ENCODE data around the gene SWT1. TPM values are rescaled to one million over a fixed set of nuclear protein-coding genes. Genes with fewer than 3 reads are reported as not detected.

The SWT1 gene
- total and polyA plus RNA-seq, 2 of the 13 experiments (the other 11 are each of a cell fraction or from before 2014, with no cell fraction given), result 1.7 to 2.5 TPM

GRCh38 chr1:185316163-185317033, 159.4 kb downstream of the SWT1 start (continued):
- TF ChIP-seq, protein P1, sequence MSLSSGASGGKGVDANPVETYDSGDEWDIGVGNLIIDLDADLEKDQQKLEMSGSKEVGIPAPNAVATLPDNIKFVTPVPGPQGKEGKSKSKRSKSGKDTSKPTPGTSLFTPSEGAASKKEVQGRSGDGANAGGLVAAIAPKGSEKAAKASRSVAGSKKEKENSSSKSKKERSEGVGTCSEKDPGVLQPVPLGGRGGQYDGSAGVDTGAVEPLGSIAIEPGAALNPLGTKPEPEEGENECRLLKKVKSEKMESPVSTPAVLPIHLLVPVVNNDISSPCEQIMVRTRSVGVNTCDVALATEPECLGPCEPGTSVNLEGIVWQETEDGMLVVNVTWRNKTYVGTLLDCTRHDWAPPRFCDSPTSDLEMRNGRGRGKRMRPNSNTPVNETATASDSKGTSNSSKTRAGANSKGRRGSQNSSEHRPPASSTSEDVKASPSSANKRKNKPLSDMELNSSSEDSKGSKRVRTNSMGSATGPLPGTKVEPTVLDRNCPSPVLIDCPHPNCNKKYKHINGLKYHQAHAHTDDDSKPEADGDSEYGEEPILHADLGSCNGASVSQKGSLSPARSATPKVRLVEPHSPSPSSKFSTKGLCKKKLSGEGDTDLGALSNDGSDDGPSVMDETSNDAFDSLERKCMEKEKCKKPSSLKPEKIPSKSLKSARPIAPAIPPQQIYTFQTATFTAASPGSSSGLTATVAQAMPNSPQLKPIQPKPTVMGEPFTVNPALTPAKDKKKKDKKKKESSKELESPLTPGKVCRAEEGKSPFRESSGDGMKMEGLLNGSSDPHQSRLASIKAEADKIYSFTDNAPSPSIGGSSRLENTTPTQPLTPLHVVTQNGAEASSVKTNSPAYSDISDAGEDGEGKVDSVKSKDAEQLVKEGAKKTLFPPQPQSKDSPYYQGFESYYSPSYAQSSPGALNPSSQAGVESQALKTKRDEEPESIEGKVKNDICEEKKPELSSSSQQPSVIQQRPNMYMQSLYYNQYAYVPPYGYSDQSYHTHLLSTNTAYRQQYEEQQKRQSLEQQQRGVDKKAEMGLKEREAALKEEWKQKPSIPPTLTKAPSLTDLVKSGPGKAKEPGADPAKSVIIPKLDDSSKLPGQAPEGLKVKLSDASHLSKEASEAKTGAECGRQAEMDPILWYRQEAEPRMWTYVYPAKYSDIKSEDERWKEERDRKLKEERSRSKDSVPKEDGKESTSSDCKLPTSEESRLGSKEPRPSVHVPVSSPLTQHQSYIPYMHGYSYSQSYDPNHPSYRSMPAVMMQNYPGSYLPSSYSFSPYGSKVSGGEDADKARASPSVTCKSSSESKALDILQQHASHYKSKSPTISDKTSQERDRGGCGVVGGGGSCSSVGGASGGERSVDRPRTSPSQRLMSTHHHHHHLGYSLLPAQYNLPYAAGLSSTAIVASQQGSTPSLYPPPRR (CRISPR knock-in tag; IDR thresholded peaks at IDR 0.05; ENCODE audit: borderline replicate concordance), result peak; percentile 48; the same call in 1 of the 2 replicates
- TF ChIP-seq PRDM15 (CRISPR knock-in tag; IDR thresholded peaks at IDR 0.05) (no peak), ZNF574 (CRISPR knock-in tag; IDR thresholded peaks at IDR 0.05) (0 out of 2 replicates have a peak, but pooled peaks have one; percentile 27), SP140L (CRISPR knock-in tag; IDR thresholded peaks at IDR 0.05; ENCODE audit: borderline replicate concordance) (peak; percentile 60; the same call in 1 of the 2 replicates), SIN3A (IDR thresholded peaks at IDR 0.05; ENCODE audit: borderline replicate concordance, low read depth, low read length) (no peak), ZNF775 (CRISPR knock-in tag; IDR thresholded peaks at IDR 0.05; ENCODE audit: borderline replicate concordance) (no peak), PAX8 (CRISPR knock-in tag; IDR thresholded peaks at IDR 0.05; ENCODE audit: borderline replicate concordance) (peak; percentile 42; the same call in 1 of the 2 replicates), HOXD1 (CRISPR knock-in tag; IDR thresholded peaks at IDR 0.05) (no peak), ERF (CRISPR knock-in tag; IDR thresholded peaks at IDR 0.05) (0 out of 2 replicates have a peak, but pooled peaks have one; percentile 25), NCOA5 (CRISPR knock-in tag; IDR thresholded peaks at IDR 0.05) (no peak), POGZ (CRISPR knock-in tag; IDR thresholded peaks at IDR 0.05) (peak; percentile 10; the same call in 1 of the 2 replicates), MIXL1 (CRISPR knock-in tag; IDR thresholded peaks at IDR 0.05) (no peak), DR1 (CRISPR knock-in tag; IDR thresholded peaks at IDR 0.05) (0 out of 2 replicates have a peak, but pooled peaks have one; percentile 15), NONO (IDR thresholded peaks at IDR 0.05) (no peak), NONO (CRISPR knock-in tag; conservative IDR thresholded peaks at IDR 0.05) (peak; percentile 19; the same call in 1 of the 2 replicates)
- TF ChIP-seq, protein P2, sequence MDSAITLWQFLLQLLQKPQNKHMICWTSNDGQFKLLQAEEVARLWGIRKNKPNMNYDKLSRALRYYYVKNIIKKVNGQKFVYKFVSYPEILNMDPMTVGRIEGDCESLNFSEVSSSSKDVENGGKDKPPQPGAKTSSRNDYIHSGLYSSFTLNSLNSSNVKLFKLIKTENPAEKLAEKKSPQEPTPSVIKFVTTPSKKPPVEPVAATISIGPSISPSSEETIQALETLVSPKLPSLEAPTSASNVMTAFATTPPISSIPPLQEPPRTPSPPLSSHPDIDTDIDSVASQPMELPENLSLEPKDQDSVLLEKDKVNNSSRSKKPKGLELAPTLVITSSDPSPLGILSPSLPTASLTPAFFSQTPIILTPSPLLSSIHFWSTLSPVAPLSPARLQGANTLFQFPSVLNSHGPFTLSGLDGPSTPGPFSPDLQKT (CRISPR knock-in tag; IDR thresholded peaks at IDR 0.05; ENCODE audit: borderline replicate concordance), result no peak

Measured in HepG2 (cell line).